Esophagus muscularis mucosa (tissue), 4 donors: ENCODE results near the gene CDH4.

ENCODE experiments used
- CTCF ChIP-seq, 3 experiments: fragments of 200-600 bp in 2 of 3; fragments of 450-650 bp in 1 of 3; sonication (generic) in 2 of 3; IDR thresholded peaks; one replicate each; pipeline ENCODE4 v1.5.1; 2017 to 2019; ENCODE audit warnings: antibody characterized with exemption in 3 of 3, mild to moderate bottlenecking in 2 of 3, moderate library complexity in 1 of 3
- EP300 ChIP-seq: sonication (generic); formaldehyde crosslinking; IDR thresholded peaks from one replicate; pipeline ENCODE4 v1.6.1; 2017; ENCODE audit warnings: antibody characterized with exemption
- POLR2A ChIP-seq: fragments of 450-650 bp; IDR thresholded peaks from one replicate; pipeline ENCODE4 v1.6.1; 2017; ENCODE audit warnings: antibody characterized with exemption, moderate library complexity, mild to moderate bottlenecking, low read depth
- POLR2AphosphoS5 ChIP-seq, 2 donors: sonication (generic); formaldehyde crosslinking; IDR thresholded peaks; one replicate each; pipeline ENCODE4 v1.6.1; 2017; ENCODE audit warnings: antibody characterized with exemption in 2 of 2

DNA sequence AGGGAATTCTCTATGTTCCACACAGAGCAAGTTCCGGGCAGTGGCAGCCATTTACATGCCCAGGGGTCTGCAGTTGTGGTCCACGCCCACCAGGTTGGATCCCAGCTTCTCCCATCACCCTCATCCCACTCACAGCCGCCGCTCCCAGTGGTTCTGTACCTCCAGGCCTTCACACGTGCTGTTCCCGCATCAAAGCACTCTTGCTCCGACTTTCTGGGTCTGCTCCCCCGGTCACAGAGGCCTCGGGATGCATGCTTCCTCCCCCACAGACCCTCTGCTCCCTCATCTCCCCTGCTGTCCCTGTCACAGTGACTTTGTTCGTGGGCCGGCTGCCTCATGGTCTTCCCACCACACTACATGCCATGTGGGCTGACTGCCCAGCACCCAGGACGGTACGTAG is 481.2 kb downstream of the CDH4 start:
- TF ChIP-seq POLR2A (no peak), CTCF (IDR thresholded peaks at IDR 0.05) (no peak), EP300 (no peak), POLR2AphosphoS5 (IDR thresholded peaks at IDR 0.05) (no peak)
